Body of pancreas (tissue), 4 donors: ENCODE results near the gene SUN2.

ENCODE experiments used
- CTCF ChIP-seq, 7 experiments: fragments of 450-650 bp in 4 of 7; fragments of 200-600 bp in 3 of 7; sonication (generic) in 3 of 7; IDR thresholded peaks; one replicate each; pipeline ENCODE4 v1.5.1; 2016 to 2019; ENCODE audit warnings: antibody characterized with exemption in 7 of 7
- POLR2A ChIP-seq, 3 donors: fragments of 450-650 bp; IDR thresholded peaks; one replicate each; pipeline ENCODE4 v1.6.1; 2016; ENCODE audit warnings: antibody characterized with exemption in 3 of 3, mild to moderate bottlenecking in 2 of 3

DNA sequence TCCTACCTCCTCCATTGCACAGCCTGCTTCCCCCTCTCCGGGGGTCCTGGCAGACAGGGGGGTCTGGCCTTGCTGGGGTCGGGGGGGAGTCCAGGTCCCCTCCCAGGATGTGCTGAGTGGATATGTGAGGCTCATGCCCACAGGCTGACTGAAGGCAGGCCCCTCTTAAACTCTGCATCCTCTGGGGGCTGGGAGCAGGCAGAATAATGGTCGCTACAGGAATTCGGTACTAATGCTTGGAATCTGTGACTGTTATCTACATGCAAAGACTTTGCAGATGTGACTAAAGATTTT is 1.6 kb upstream of the SUN2 start:
- no peak for TF ChIP-seq POLR2A (IDR thresholded peaks at IDR 0.05)
- TF ChIP-seq CTCF (IDR thresholded peaks at IDR 0.05) = no peak
